Measurements from ENCODE around the gene MAP4K5.

MAP4K5 gene

GRCh38 chr14:50371546-50371945, 160.8 kb downstream of the MAP4K5 start:
- peaks cover 0 to 7% (median 0%) of the 10 kb centered on the region in 4 donors for H3K4me1 ChIP-seq
- H3K4me3 ChIP-seq, result no peak overlapping the region
- no peak for DNase-seq
- intact Hi-C loops (cut with DNase I; ENCODE audit: low total_unique reads), result no loop called here
- no peaks in the 10 kb centered on the region for H3K36me3 ChIP-seq
- H3K27ac ChIP-seq, result no peak overlapping the region
- TF ChIP-seq, protein P1, sequence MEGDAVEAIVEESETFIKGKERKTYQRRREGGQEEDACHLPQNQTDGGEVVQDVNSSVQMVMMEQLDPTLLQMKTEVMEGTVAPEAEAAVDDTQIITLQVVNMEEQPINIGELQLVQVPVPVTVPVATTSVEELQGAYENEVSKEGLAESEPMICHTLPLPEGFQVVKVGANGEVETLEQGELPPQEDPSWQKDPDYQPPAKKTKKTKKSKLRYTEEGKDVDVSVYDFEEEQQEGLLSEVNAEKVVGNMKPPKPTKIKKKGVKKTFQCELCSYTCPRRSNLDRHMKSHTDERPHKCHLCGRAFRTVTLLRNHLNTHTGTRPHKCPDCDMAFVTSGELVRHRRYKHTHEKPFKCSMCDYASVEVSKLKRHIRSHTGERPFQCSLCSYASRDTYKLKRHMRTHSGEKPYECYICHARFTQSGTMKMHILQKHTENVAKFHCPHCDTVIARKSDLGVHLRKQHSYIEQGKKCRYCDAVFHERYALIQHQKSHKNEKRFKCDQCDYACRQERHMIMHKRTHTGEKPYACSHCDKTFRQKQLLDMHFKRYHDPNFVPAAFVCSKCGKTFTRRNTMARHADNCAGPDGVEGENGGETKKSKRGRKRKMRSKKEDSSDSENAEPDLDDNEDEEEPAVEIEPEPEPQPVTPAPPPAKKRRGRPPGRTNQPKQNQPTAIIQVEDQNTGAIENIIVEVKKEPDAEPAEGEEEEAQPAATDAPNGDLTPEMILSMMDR (IDR thresholded peaks at IDR 0.05), result no peak
- H3K9me3 ChIP-seq, result no peaks in the 10 kb centered on the region
- H3K27me3 ChIP-seq, result no peaks in the 10 kb centered on the region
